ENCODE measurements around the gene LIM2. TPM values are rescaled to one million over a fixed set of nuclear protein-coding genes. Genes with fewer than 3 reads are reported as not detected.

LIM2 gene
- total and polyA plus RNA-seq, 9 of the 15 experiments (the other 6 are each of a cell fraction or from before 2014, with no cell fraction given), result 0.07 to 0.45 (median 0.18) TPM; not detected in 4

GRCh38 chr19:51365211-51365964 lies 22.4 kb downstream of the LIM2 start (continued):
- no peak for TF ChIP-seq SMAD1 (IDR thresholded peaks at IDR 0.05; ENCODE audit: low read depth, low read length, partially characterized antibody)
- no peak for TF ChIP-seq KLF1 (tag; IDR thresholded peaks at IDR 0.05)
- 0 out of 2 replicates have a peak, but pooled peaks have one; percentile 6 for TF ChIP-seq SOX6 (IDR thresholded peaks at IDR 0.05)
- TF ChIP-seq RFX7 (CRISPR knock-in tag; IDR thresholded peaks at IDR 0.05), result no peak
- peak in 1 of 3 experiments; percentile 16 for TF ChIP-seq YY1 (IDR thresholded peaks at IDR 0.05; ENCODE audit: borderline replicate concordance in 1 of 3, control insufficient read depth in 1 of 3, extremely low read depth in 1 of 3, insufficient read depth in 3 of 3, insufficient read length in 1 of 3, insufficient replicate concordance in 2 of 3, low read depth in 1 of 3, low read length in 2 of 3)
- no peak for TF ChIP-seq TCFL5 (CRISPR knock-in tag; conservative IDR thresholded peaks at IDR 0.05)
- 0 out of 2 replicates have a peak, but pooled peaks have one; percentile 20 for TF ChIP-seq POLR2AphosphoS2 (IDR thresholded peaks at IDR 0.05; ENCODE audit: low read length)
- no peak; the same call in 1 of the 2 replicates for TF ChIP-seq TFAP4 (CRISPR knock-in tag; IDR thresholded peaks at IDR 0.05; ENCODE audit: borderline replicate concordance)
- no peak for TF ChIP-seq ELF2 (CRISPR knock-in tag; IDR thresholded peaks at IDR 0.05)
- 0 out of 2 replicates have a peak, but pooled peaks have one; percentile 13 for TF ChIP-seq KLF13 (tag; IDR thresholded peaks at IDR 0.05; ENCODE audit: borderline replicate concordance, low read depth)
- TF ChIP-seq DACH1 (IDR thresholded peaks at IDR 0.05; ENCODE audit: partially characterized antibody), result no peak
- TF ChIP-seq KDM5B (IDR thresholded peaks at IDR 0.05; ENCODE audit: insufficient replicate concordance, low read depth, low read length), result peak; percentile 57
- no peak for TF ChIP-seq HMGN3 (IDR thresholded peaks at IDR 0.05; ENCODE audit: borderline replicate concordance, extremely low read depth, insufficient read length, low read depth, low read length)
- TF ChIP-seq SRF (CRISPR knock-in tag; IDR thresholded peaks at IDR 0.05), result no peak
- no peak for TF ChIP-seq TAF7 (tag; IDR thresholded peaks at IDR 0.05)
- no peak for TF ChIP-seq ZBTB17 (CRISPR knock-in tag; IDR thresholded peaks at IDR 0.05)
- no peak for TF ChIP-seq ZNF146 (CRISPR knock-in tag; IDR thresholded peaks at IDR 0.05; ENCODE audit: unreplicated experiment)
- no peak for TF ChIP-seq CBX1 (IDR thresholded peaks at IDR 0.05; ENCODE audit: low read depth)
- no peak for TF ChIP-seq MIER1 (IDR thresholded peaks at IDR 0.05; ENCODE audit: low read depth)
- TF ChIP-seq ZNF644 (tag; IDR thresholded peaks at IDR 0.05; ENCODE audit: low read depth), result no peak
- TF ChIP-seq SFPQ (IDR thresholded peaks at IDR 0.05; ENCODE audit: low read depth, low read length), result no peak
- TF ChIP-seq ZNF277 (CRISPR knock-in tag; IDR thresholded peaks at IDR 0.05; ENCODE audit: borderline replicate concordance), result no peak
- no peak for TF ChIP-seq HDAC6 (IDR thresholded peaks at IDR 0.05; ENCODE audit: low read depth, low read length)
- TF ChIP-seq HMG20B (CRISPR knock-in tag; IDR thresholded peaks at IDR 0.05), result no peak
